HG03280 (cell line): Measurements from ENCODE around the gene MAFG.
A peak's percentile ranks its signal among the peaks of the same experiment; 100 is the strongest.

Experiments
- ATAC-seq: cut with Tn5 transposase; IDR thresholded peaks from one replicate; pipeline ENCODE4 v1.9.1; 2021; ENCODE audit warnings: mild to moderate bottlenecking, moderate library complexity; ENCODE audit not compliant: unreplicated experiment

Gene MAFG

DNA sequence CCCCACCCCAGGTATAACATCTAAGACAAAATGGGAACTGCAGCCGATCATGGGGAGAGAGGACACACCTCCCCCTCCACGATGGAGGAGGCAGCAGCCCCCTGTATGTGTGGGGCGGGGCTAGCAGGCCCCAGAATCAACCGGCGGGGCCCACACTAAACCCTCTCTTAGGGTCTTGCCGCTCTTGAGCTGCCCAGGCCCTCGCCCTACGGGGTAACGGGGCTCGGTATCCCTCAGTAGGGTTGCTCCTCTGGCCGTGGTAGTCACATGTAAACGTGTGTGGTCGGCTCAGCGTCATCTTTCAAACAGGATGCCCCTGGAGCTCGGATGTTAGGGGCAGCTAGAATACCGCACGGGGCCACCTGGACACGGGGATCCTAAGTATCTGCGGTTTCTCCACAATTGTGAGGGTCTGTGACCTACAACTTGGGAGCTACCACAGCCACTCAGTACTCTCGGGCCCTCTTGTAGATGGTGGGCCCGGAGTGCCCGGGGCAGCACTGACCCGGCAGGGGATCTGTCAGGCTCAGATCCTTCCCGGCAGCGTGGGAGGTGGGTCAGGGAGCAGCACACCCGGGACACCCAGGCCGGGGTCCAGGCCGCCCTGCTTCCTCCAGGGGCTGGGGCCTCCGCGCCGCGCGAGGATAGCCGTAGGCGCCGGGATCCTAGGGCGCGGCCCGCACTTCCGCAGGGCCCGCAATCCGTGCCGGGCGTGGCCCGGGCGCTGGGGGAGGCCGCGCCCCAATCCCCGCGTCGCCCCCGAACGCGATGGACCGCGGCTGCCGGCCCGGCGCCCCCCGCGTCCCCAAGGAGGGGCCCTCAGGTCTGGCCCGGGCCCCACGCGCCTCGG lies 57.2 kb downstream of the MAFG start:
- peak; percentile 12 for ATAC-seq

DNA sequence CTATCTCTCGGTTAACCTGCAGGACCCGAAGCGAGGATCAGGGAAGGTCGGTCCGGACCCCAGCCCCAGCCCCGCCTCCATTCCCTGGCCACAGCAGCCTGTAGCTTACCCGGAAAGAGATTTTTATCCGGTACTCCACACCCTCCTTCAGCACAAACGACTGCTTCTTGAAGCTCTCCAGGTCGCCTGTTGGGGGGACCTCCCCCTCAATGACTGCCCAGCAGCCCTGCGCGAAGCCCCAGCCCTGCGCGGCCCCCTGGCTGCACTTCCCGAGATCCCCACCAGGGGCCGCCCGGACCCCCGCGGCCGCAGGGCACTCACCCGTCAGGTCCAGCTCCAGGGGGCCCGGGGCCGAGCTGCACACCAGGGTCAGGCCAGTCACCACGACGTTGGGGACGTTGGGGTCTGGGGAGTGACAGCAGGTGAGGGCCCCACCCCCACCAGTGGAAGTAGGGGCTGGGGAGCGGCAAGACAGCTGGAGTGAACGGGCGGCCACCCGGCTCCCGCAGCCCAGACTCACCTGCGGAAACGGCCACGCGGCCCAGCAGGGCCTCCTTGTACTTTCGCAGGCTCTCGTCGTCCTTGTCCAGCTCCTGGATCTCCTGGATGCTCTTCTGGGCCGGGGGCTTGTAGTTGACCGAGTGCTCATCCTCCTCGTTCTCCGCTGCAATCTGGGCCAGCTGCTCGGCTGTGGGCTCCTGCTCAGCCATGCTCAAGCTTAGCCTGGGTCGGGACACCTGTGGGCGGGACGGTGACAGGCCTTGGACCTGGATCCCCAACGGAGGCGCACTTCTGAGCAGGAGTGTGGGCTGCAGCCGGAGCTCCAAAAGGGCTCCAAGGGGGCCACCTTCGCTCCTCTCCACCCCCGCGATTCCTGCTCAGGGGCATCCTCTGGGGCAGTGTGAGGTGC lies 58.1 kb downstream of the MAFG start:
- no peak for ATAC-seq

DNA sequence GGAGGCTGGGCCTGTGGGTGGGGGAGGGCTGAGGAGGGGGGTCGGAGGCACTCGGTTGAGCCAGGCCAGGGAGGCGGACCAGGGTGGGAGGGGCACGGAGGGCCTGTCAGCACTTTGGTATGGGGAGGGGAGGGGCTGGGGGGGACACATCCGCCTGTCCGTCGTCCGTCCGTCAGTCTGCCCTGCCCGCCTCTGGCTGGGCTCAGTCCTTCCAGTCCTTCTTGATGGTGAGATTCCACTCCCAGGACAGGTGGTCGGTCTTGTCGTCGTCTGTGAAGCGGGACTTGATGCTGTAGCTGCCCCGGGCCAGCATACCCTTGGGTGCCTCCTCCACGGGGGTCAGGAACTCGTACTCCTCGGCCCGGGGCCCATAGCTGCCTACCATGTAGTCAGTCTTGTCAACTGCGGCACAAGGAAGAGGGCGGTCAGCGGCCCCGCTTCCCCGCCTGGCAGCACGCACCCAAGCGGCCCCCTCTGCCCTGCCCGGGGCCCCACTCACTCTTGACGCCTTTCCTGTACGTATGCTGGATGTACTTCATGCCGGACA lies 58.8 kb downstream of the MAFG start:
- no peak for ATAC-seq
